Measurements from ENCODE around the gene C6orf47.
A peak's percentile ranks its signal among the peaks of the same experiment; 100 is the strongest.
"Not testable (repeated sequence)": the region's sequence is repeated elsewhere in the genome, so short reads cannot be mapped to it uniquely, and the experiment has no call there.

Gene C6orf47, protein sequence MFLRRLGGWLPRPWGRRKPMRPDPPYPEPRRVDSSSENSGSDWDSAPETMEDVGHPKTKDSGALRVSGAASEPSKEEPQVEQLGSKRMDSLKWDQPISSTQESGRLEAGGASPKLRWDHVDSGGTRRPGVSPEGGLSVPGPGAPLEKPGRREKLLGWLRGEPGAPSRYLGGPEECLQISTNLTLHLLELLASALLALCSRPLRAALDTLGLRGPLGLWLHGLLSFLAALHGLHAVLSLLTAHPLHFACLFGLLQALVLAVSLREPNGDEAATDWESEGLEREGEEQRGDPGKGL

DNA sequence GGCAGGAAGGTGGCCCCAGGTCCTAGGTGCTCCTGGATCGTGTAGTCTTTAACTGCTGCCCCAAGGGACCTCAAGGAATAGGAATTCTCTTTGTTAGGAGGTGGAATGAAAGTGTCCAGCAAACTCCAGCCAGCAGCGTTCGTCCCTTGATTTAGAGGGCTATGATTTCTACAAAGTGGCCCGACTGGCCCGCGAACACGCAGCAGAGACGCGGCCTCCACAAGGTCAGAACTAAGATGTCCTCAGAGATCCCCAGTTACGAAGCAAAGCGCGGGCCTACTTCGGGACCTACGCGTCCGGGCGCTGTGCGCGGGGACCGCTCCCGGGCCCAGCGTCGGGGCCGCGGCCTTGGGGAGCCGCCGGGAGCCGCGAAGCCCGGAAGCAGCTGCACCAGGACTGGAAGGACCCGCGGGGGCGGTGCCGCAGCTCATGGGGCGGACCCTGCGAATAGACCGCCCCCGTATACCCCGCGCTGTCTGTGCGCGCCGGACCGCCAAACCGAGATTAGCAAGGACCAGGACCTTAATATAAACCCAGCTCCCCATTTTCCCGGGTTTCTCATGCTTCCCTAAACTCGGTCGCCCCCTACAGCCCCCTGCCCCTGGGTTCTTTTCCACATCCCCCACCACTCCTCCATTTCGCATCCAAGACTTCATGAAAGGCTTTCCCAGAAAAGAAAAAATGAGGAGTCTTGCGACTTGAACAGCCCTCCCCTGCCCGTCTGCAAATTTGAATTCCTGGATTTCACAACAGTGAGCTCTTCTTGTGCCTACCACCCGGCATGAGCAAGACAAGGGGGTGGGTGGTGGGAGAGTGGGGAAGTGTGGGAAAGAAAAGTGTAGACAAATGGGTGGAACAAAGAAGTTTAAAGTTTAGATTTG lies at the start of gene C6orf47:
C6orf47 (minus strand) TSS at position 398 of the 881 bp plus-strand sequence. CDS start 831 bp downstream, outside the sequence.
- no peak for FAIRE-seq

GRCh38 chr6:31709157-31709556 lies 48.6 kb upstream of the C6orf47 start:
- FAIRE-seq: not testable (repeated sequence)

DNA sequence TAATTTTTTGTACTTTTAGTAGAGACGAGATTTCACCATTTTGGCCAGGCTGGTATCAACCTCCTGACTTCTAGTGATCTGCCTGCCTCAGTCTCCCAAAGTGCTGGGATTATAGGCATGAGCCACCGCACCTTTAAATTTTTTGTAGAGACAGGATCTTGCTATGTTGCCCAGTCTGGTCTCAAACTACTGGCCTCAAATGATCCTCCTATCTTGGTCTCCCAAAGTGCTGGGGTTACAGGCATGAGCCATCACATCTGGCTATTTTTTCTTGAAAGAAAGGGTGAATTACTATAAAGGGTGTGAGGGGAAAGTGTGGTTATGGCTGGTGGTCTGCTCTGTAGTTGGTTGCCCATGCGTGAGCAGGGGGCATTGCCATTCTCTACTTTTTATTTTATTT lies 47.6 kb upstream of the C6orf47 start:
- FAIRE-seq: no peak

DNA sequence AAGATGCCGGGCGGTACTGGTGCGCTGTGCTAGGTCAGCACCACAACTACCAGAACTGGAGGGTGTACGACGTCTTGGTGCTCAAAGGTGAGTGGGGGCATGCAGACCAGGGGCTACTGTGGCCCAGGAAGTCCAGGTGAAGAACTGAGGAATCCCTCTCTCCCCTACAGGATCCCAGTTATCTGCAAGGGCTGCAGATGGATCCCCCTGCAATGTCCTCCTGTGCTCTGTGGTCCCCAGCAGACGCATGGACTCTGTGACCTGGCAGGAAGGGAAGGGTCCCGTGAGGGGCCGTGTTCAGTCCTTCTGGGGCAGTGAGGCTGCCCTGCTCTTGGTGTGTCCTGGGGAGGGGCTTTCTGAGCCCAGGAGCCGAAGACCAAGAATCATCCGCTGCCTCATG lies 47.1 kb upstream of the C6orf47 start:
- no peak for FAIRE-seq

DNA sequence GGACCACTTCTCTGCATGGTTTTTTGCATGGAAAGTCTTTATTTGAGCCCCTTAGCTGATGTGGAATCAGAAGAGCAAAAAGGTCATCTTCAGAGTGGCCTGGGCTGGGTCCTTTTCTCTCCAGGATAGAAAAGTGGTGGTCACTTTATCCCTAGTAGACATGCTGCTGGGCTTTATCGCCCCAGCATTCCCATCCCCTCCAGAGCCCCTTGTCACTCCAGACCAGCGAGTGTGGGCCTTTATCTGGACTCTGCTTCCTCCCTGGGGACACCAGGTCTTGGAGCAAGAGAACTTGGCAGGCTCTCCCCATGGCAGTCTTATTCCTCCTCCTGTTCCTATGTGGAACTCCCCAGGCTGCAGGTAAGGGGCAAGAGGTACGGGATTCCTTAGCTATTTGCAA lies 46.0 kb upstream of the C6orf47 start, which contains the start of gene LY6G6F:
LY6G6F (plus strand) TSS at position 268 of the 400 bp plus-strand sequence; CDS start at position 309, 41 bp downstream.
- no peak for FAIRE-seq

DNA sequence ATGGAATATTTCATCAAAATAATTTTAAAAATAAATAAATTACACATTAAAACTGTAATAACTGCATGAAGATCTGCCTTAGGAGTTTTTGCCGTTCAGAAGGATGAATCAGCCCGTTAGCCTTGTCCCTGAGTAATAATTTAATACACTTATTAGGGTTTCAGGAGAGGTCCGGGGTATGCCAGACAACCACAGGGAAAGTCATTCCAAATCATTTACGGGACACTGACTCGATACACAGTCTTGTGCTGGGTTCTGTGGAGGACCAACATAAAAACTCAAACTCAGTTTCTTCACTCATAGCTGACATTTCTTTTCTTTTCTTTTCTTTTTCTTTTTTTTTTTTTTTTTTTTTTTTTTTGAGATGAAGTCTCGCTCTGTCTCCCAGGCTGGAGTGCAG lies 45.4 kb upstream of the C6orf47 start:
- FAIRE-seq: no peak

GRCh38 chr6:31702819-31703716 lies 42.5 kb upstream of the C6orf47 start, which contains the start of gene ABHD16A:
Gene ABHD16A (minus strand): TSS chr6:31703324. CDS start chr6:31703281, 43 bp downstream.
- FAIRE-seq: peak; percentile 96

- no peak for FAIRE-seq
Measured at GRCh38 chr6:31702405-31702818, 41.8 kb upstream of the C6orf47 start.

- no peak for FAIRE-seq
Measured at GRCh38 chr6:31701666-31702404, 41.3 kb upstream of the C6orf47 start.

- FAIRE-seq: no peak
Measured at GRCh38 chr6:31700740-31701401, 40.3 kb upstream of the C6orf47 start.

- no peak for FAIRE-seq
Measured at GRCh38 chr6:31697555-31697954, 37.0 kb upstream of the C6orf47 start.

DNA sequence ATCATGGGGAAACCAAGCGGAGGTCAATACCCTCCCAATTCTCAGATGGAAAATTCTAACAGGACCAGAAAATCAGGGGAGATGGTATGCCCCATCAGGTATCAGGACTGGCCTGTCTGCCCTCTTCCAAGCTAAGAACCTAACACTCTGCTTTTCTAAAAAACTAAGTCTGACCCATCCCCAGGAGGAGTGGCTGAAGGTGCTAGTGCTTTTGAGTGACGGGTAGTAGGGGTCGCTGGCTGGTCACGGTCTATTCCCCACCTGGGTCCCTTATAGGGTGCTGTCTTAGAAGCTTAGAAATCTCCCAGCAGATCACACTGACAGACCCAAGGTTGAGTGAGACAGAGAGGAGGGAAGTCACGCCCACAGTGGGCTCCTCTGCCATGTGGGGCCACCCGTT lies 33.0 kb upstream of the C6orf47 start:
- no peak for FAIRE-seq

DNA sequence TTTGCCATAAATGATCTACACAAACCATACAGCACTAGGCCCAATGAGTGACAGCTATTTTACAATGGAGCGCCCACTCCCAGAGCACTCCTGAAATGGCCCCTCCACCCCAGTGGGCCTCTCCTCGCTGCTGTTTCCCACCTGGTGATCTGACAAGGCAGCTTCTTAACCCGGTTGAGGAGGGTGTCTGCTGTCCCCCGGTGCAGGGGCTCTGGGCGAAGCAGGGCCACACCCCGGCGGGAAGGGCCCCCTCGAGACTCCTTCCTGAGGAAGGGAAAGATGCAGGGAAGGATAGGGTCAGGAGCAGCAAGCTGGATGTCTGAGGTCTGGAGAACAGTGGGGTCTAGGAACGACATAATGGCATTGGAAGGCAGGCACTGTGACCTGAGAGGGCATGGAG lies 32.3 kb upstream of the C6orf47 start:
- FAIRE-seq: no peak

DNA sequence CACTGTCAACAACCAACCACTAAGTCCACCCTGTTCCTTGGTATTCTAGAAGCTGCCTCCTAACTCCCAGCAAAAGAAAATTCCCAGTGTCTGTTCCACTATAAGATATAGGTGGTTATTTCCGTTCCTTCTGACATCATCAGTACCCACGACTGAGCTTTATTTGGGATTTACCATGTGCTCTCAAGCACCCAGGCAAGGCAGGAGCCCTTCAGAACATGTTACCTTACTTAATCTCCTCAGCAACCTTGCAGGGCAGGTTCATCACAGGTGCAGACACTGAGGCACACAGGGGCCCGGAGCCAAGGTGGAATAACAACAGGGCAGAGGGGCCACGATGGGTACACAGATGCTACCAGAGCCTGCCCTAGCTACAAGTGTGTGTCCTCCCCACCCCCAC lies 31.8 kb upstream of the C6orf47 start:
- no peak for FAIRE-seq

- FAIRE-seq: no peak
Measured at GRCh38 chr6:31691564-31692108, 31.1 kb upstream of the C6orf47 start.

- no peak for FAIRE-seq
Measured at GRCh38 chr6:31691078-31691463, 30.5 kb upstream of the C6orf47 start.

DNA sequence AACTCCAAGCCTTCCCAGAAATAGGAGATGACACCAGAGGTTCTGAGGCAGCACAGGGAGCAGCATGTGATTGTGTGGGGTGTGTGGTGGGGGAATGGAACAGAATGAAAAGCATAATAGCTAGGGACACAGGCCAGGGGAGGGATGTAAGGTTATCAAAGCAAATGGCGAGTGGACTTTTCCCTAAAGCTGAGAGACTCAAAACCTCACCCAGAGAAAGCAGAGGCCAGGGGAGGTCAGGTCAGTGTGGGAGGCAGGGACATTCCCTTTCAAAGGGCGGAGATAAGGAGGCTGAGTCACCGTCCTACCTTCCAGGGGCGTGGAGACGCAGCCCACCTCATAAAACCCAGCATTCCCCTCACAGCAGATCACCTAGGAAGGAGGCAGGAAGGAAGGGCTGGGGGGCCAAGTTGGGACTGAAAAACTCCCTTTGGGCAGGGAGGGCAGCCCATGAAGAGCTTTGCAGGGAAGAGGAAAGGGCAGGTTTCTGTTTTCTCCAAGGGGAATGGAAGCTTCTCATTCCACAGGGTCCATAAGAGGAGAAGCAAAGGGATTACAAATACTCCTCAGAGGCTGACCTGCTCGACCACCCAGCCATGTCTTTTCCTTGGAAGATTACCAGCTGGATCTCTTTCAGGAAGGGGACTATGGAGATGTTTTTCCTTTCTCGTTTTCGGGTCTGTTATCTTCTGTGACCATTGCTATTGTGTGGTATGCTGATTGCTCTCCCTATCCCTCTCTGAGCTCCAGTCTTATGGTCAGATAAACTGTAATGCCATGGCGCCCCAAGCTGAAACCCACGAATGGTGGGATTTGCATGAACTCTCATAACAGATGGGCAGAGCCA lies 29.9 kb upstream of the C6orf47 start:
- no peak for FAIRE-seq

GRCh38 chr6:31689249-31690110 lies 28.9 kb upstream of the C6orf47 start:
- FAIRE-seq: no peak
